Measurements from ENCODE around the gene FBXO46. TPM values are rescaled to one million over a fixed set of nuclear protein-coding genes. Genes with fewer than 3 reads are reported as not detected.

The FBXO46 gene
- total and polyA plus RNA-seq, 2 of the 13 experiments (the other 11 are each of a cell fraction or from before 2014, with no cell fraction given), result 6.2 to 6.4 TPM

DNA sequence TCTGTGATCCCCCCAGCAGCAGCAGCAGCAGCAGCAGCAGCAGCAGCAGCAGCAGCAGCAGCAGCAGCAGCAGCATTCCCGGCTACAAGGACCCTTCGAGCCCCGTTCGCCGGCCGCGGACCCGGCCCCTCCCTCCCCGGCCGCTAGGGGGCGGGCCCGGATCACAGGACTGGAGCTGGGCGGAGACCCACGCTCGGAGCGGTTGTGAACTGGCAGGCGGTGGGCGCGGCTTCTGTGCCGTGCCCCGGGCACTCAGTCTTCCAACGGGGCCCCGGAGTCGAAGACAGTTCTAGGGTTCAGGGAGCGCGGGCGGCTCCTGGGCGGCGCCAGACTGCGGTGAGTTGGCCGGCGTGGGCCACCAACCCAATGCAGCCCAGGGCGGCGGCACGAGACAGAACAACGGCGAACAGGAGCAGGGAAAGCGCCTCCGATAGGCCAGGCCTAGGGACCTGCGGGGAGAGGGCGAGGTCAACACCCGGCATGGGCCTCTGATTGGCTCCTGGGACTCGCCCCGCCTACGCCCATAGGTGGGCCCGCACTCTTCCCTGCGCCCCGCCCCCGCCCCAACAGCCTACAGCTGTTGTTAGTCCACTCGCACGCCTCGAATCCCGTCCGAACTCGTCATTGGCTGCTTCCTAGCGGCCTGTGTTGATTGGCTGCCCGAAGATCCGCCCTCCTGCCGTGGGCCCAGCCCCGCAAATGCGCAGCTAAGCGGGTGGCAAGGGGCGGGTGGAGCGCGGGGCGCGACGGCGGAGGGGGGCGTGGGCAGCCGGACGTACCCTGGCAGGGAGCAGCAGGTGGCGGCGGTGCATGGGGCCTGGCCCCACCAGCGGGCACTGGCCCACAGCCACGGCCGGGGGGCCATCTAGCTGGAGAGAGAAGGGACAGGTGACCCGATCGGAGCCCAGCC, 39.8 kb upstream of the FBXO46 start (continued):
- TF ChIP-seq GATAD1 (CRISPR knock-in tag; IDR thresholded peaks at IDR 0.05), result no peak; the same call in none of the 2 replicates
- TF ChIP-seq ZNF629 (CRISPR knock-in tag; conservative IDR thresholded peaks at IDR 0.05), result peak; percentile 40; the same call in 1 of the 2 replicates
- TF ChIP-seq RFX3 (CRISPR knock-in tag; IDR thresholded peaks at IDR 0.05), result no peak
- 0 out of 2 replicates have a peak, but pooled peaks have one; percentile 16 for TF ChIP-seq HMG20B (CRISPR knock-in tag; conservative IDR thresholded peaks at IDR 0.05)
- TF ChIP-seq NR2C2 (CRISPR knock-in tag; IDR thresholded peaks at IDR 0.05; ENCODE audit: borderline replicate concordance), result peak; percentile 78
- TF ChIP-seq ZNF549 (CRISPR knock-in tag; IDR thresholded peaks at IDR 0.05), result no peak
- peak; percentile 89 for TF ChIP-seq FOXK2 (IDR thresholded peaks at IDR 0.05)
- TF ChIP-seq, protein P1, sequence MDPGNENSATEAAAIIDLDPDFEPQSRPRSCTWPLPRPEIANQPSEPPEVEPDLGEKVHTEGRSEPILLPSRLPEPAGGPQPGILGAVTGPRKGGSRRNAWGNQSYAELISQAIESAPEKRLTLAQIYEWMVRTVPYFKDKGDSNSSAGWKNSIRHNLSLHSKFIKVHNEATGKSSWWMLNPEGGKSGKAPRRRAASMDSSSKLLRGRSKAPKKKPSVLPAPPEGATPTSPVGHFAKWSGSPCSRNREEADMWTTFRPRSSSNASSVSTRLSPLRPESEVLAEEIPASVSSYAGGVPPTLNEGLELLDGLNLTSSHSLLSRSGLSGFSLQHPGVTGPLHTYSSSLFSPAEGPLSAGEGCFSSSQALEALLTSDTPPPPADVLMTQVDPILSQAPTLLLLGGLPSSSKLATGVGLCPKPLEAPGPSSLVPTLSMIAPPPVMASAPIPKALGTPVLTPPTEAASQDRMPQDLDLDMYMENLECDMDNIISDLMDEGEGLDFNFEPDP (CRISPR knock-in tag; conservative IDR thresholded peaks at IDR 0.05), result no peak
- no peak for TF ChIP-seq MBD4 (IDR thresholded peaks at IDR 0.05; ENCODE audit: borderline replicate concordance, low read length)
- TF ChIP-seq POGZ (CRISPR knock-in tag; IDR thresholded peaks at IDR 0.05), result peak; percentile 16; the same call in 1 of the 2 replicates
- TF ChIP-seq, protein P2, sequence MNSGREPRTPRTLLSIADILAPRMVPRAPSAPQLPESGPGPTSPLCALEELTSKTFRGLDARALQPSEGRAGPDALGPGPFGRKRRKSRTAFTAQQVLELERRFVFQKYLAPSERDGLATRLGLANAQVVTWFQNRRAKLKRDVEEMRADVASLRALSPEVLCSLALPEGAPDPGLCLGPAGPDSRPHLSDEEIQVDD (CRISPR knock-in tag; IDR thresholded peaks at IDR 0.05; ENCODE audit: borderline replicate concordance), result 0 out of 2 replicates have a peak, but pooled peaks have one; percentile 44
- peak; percentile 52; the same call in 1 of the 2 replicates for TF ChIP-seq ZNF839 (CRISPR knock-in tag; IDR thresholded peaks at IDR 0.05; ENCODE audit: borderline replicate concordance)
- TF ChIP-seq TIGD3 (CRISPR knock-in tag; IDR thresholded peaks at IDR 0.05; ENCODE audit: borderline replicate concordance), result peak; percentile 94; the same call in 1 of the 2 replicates
- TF ChIP-seq SRSF4 (IDR thresholded peaks at IDR 0.05; ENCODE audit: low read depth, low read length, poor library complexity, severe bottlenecking), result no peak
- peak; percentile 28; the same call in 1 of the 3 replicates for TF ChIP-seq MXI1 (IDR thresholded peaks at IDR 0.05; ENCODE audit: borderline replicate concordance, low read depth, low read length)
- peak; percentile 44; the same call in 1 of the 2 replicates for TF ChIP-seq ZNF776 (CRISPR knock-in tag; IDR thresholded peaks at IDR 0.05)
- no peak for TF ChIP-seq NR1H2 (CRISPR knock-in tag; IDR thresholded peaks at IDR 0.05; ENCODE audit: borderline replicate concordance, low read depth)
- peak; percentile 60 for TF ChIP-seq ZBTB21 (CRISPR knock-in tag; IDR thresholded peaks at IDR 0.05)
- TF ChIP-seq, protein P3, sequence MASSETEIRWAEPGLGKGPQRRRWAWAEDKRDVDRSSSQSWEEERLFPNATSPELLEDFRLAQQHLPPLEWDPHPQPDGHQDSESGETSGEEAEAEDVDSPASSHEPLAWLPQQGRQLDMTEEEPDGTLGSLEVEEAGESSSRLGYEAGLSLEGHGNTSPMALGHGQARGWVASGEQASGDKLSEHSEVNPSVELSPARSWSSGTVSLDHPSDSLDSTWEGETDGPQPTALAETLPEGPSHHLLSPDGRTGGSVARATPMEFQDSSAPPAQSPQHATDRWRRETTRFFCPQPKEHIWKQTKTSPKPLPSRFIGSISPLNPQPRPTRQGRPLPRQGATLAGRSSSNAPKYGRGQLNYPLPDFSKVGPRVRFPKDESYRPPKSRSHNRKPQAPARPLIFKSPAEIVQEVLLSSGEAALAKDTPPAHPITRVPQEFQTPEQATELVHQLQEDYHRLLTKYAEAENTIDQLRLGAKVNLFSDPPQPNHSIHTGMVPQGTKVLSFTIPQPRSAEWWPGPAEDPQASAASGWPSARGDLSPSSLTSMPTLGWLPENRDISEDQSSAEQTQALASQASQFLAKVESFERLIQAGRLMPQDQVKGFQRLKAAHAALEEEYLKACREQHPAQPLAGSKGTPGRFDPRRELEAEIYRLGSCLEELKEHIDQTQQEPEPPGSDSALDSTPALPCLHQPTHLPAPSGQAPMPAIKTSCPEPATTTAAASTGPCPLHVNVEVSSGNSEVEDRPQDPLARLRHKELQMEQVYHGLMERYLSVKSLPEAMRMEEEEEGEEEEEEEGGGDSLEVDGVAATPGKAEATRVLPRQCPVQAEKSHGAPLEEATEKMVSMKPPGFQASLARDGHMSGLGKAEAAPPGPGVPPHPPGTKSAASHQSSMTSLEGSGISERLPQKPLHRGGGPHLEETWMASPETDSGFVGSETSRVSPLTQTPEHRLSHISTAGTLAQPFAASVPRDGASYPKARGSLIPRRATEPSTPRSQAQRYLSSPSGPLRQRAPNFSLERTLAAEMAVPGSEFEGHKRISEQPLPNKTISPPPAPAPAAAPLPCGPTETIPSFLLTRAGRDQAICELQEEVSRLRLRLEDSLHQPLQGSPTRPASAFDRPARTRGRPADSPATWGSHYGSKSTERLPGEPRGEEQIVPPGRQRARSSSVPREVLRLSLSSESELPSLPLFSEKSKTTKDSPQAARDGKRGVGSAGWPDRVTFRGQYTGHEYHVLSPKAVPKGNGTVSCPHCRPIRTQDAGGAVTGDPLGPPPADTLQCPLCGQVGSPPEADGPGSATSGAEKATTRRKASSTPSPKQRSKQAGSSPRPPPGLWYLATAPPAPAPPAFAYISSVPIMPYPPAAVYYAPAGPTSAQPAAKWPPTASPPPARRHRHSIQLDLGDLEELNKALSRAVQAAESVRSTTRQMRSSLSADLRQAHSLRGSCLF (CRISPR knock-in tag; IDR thresholded peaks at IDR 0.05; ENCODE audit: borderline replicate concordance), result no peak; the same call in 1 of the 2 replicates
- TF ChIP-seq EZH2 (conservative IDR thresholded peaks at IDR 0.05; ENCODE audit: low read depth, low read length), result no peak
- peak; percentile 85; the same call in 1 of the 2 replicates for TF ChIP-seq ZNF558 (CRISPR knock-in tag; IDR thresholded peaks at IDR 0.05; ENCODE audit: borderline replicate concordance)
